Measurements from ENCODE around the gene ZYX.
"Not testable (repeated sequence)": the region's sequence is repeated elsewhere in the genome, so short reads cannot be mapped to it uniquely, and the experiment has no call there.

Gene ZYX

DNA sequence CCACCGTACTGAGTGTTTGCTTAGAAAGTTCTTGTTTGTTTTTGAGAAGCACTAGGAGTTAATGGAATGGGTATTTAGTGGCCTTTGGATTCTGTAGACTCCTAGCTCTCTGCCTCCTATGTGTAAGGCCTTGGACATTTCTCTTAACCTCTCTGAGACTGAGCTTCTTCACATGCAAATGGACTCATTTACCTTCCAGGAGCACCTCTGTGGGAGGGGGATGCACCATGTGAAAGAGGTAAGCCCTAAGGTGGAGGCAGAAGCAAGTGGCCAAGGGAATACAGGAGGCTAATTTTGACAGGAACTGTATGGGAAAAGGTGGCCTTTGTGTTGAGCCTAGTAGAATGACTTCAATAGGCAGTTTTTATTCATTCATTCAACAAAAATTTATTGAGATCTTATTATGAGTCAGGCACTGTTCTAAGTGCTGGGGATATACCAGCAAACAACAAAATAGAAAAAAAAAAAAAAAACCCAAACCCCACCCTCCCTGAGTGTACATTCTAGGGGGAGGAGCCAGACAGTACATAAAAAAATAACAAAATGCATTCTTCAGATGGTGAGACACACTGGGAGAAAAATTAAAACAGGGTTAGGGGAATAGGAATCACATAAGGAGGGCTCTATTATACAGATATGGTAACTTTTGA, 36.7 kb downstream of the ZYX start:
- DNase-seq (ENCODE audit: low read depth, low spot score): no peak

DNA sequence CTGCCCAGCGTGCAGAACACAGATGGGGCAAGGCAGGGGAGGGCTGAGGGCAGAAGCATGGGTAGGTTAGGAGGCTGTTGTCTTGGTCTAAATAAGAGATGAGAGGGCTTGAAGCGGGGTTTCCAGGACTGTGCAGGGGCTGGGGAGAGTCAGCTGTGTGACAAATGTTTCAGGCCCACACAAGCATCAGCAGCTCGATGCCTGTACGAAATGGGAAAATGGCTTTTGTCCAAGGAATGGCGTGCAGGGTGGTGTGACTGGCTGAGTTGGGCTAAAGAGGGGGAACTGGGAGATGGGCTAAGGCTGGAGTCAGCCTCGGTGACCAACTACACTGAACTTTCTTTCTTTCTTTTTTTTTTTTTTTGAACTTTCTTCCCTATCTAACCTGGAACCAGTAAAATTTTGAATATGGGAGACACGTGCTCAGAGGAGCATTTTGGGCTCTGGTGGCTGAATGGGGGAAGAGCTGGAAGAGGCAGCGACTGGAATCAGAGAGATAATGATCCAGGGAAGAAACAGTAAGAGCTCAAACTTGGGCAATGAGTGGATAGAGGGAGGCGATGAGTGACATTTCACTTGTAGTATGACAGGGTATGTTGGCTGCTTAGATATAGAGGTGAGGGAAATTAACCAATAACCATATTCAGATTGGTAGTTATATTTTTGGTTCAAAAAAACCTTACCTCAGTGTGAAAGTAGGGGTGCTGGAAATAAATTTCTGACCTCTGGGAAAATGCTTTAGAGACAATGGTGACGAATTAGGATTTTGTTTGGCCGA, 37.7 kb downstream of the ZYX start:
- DNase-seq (ENCODE audit: low read depth, low spot score): no peak

DNA sequence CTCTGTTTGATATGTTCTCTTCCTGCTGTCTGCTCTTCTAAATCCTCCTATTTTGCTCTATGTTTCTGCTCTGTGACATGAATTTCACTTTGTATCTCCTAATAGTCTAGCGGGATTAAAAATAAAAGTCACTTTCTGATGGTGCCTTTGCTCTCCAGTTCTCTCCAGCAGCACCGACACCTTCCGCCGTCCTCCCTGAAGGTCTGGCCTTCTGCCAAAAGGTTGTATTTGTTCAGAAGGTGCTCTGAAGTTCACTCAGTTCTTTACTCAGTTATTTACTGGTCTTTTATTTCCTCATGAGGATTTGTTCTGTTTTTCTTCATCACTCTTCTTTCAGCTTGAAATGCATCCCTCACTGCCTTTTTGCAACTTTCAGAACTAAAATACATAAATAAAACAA, 38.7 kb downstream of the ZYX start:
- no peak for DNase-seq (ENCODE audit: low read depth, low spot score)

DNA sequence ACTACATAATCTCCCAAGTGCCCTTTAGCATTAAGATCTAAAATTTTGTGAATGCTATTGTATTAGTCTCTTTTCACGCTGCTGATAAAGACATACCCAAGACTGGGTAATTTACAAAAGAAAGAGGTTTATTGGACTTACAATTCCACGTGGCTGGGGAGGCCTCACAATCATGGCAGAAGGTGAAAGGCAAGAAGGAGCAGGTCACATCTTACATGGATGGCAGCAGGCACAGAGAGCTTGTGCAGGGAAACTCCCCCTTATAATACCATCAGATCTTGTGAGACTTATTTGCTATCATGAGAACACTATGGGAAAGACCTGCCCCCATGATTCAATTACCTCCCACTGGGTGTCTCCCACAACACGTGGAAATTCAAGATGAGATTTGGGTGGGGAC, 39.5 kb downstream of the ZYX start:
- not testable (repeated sequence) for DNase-seq (ENCODE audit: low read depth, low spot score)

DNA sequence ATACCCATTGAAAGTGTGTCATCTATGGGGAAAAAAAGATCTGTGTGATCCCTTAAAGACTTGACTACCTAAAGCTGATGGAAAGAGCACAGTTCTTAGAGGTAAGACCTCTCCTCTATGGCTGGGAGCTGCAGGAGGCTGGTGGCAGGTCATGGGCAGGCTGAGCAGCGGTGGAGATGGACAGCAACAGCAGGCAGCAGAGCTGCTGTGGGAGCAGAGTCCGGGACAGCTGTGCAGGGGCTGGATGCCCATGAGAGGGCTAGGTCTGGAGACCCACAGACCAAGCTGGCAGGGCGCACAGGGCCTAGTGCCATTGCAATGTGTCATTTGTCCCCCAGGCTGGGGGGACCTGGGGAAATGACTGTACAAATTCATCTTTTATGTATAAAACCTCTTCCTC, 40.9 kb downstream of the ZYX start:
- DNase-seq (ENCODE audit: low read depth, low spot score): no peak

DNA sequence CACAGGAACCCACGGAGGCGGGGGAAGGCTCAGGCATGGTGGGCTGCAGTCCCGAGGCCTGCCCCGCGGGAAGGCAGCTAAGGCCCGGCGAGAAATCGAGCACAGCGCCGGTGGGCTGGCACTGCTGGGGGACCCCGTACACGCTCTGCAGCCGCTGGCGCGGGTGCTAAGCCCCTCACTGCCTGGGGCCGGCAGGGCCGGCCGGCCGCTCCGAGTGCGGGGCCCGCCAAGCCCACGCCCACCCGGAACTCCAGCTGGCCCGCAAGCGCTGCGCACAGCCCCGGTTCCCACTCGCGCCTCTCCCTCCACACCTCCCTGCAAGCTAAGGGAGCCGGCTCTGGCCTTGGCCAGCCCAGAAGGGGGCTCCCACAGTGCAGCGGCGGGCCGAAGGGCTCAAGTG, 43.3 kb downstream of the ZYX start:
- DNase-seq (ENCODE audit: low read depth, low spot score): not testable (repeated sequence)

DNA sequence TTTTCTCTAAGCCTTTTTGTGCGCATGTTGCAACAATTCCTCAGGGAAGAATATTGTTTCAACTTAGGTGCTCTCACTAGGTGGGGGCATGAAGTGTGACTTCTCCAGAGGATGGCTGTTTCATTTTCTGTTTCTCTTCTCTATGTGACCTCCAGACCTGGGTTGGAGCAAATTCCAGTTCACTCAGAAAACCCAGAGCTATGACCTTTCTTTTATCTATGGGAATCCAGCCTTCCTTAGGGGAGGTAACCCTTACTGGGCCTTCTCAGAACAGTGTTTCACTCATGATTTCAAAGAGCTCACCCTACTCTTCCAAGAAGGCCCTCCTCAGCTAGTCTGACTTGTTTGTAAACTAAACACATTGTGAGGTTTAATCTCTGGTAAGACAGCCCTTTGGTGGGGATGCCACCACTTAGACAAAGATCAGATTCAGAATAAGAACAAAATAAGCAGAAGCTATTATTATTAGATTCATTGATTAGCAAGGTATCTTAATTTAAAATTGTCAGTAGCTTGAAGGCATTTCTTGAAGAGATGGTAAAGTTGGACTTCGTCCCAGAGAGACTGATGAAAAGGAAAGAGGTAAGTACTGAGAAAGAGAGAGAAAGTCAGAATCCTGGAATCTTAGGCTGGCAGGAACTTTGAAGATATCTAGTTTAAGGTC, 45.5 kb downstream of the ZYX start:
- DNase-seq (ENCODE audit: low read depth, low spot score): no peak

- DNase-seq (ENCODE audit: low read depth, low spot score): no peak
Measured at GRCh38 chr7:143429770-143430698, 48.9 kb downstream of the ZYX start.

- DNase-seq (ENCODE audit: low read depth, low spot score): no peak
Measured at GRCh38 chr7:143431109-143431508, 50.0 kb downstream of the ZYX start.

DNA sequence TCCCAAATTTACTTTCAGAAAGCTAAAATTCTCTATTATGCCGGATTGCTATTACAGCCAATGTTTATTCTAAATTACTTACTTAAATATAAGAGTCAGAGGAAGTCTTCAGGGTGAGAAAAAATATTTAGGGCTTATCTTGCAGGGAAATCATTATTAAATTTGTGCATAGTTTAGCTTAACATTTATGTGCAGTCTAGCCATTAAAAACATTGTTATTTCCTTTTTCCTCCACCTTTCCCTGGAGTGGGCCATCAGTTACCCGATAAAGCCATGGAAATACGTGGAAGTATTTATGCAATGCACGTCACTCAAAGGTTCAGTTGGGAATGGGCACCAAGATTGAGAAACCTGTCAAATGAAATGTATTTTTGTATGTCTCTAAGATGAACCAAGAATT, 52.6 kb downstream of the ZYX start:
- no peak for DNase-seq (ENCODE audit: low read depth, low spot score)

GRCh38 chr7:143434660-143435059, 53.5 kb downstream of the ZYX start:
- DNase-seq (ENCODE audit: low read depth, low spot score): no peak

GRCh38 chr7:143435266-143435665, 54.1 kb downstream of the ZYX start:
- DNase-seq (ENCODE audit: low read depth, low spot score): no peak

DNA sequence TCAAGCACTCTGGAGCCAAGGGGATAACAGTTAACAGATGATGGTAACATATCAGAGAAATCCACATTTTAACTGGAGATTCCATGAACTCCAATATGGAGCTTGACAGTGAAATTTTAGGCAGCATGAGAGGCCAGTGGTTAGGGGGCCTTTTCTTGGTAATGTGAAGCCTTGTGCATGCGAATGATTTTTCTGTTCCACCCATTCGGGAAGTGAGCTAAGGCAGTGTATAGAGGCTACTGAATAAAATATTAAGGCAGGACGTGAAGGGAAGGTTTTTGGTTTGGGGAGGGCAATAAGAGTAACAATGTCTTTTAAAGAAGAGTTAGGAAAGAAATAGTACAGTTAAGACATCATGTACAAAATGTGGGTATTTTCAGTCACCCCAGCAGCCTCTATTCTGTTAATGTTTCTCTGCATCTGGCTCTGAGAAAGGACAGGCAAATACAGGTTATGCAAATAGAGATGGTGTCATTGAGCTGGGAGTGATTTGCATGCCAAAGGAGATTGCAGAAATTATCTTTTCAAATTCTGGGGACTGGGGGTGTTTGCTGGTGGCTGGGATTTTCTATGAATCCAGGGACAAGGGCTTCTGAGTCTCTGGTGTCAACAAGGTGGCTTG, 55.3 kb downstream of the ZYX start:
- DNase-seq (ENCODE audit: low read depth, low spot score): no peak

GRCh38 chr7:143437578-143437977, 56.4 kb downstream of the ZYX start:
- DNase-seq (ENCODE audit: low read depth, low spot score): no peak

GRCh38 chr7:143439866-143440265, 58.7 kb downstream of the ZYX start:
- DNase-seq (ENCODE audit: low read depth, low spot score): no peak

All from activated naive CD8-positive, alpha-beta T cell treated with anti-CD3 and anti-CD28 coated beads, Interleukin-2, amount 50 U/mL, for 16 hours (primary cell).